PFSK-1 (cell line): ENCODE results near the gene ELMO3.

Experiments used
- FOXP2 ChIP-seq: optimal IDR thresholded peaks from 2 replicates; pipeline ENCODE3; 2011; ENCODE audit warnings: borderline replicate concordance, control low read depth, inconsistent platforms; ENCODE audit not compliant: insufficient read depth; ENCODE audit errors: extremely low read length, extremely low read depth
- POLR2AphosphoS5 ChIP-seq: IDR thresholded peaks from 2 replicates; pipeline ENCODE4 v1.6.1; 2012; ENCODE audit warnings: low read depth, mild to moderate bottlenecking, control low read depth, low read length, moderate library complexity
- REST ChIP-seq, 2 experiments: IDR thresholded peaks; 2 replicates each; pipeline versions ENCODE4 v1.6.1 to v1.8.0; 2011 to 2012; ENCODE audit warnings: low read depth in 2 of 2, low read length in 2 of 2, control low read depth in 1 of 2, inconsistent platforms in 1 of 2, mild to moderate bottlenecking in 1 of 2, moderate library complexity in 1 of 2; ENCODE audit not compliant: insufficient read depth in 1 of 2
- SIN3A ChIP-seq: IDR thresholded peaks from 2 replicates; pipeline ENCODE4 v1.6.1; 2012; ENCODE audit warnings: mild to moderate bottlenecking, low read length, moderate library complexity, borderline replicate concordance; ENCODE audit not compliant: insufficient read depth
- TAF1 ChIP-seq: IDR thresholded peaks from 2 replicates; pipeline ENCODE4 v1.6.1; 2012; ENCODE audit warnings: low read length, control low read depth, borderline replicate concordance; ENCODE audit not compliant: insufficient read depth

The ELMO3 gene

DNA sequence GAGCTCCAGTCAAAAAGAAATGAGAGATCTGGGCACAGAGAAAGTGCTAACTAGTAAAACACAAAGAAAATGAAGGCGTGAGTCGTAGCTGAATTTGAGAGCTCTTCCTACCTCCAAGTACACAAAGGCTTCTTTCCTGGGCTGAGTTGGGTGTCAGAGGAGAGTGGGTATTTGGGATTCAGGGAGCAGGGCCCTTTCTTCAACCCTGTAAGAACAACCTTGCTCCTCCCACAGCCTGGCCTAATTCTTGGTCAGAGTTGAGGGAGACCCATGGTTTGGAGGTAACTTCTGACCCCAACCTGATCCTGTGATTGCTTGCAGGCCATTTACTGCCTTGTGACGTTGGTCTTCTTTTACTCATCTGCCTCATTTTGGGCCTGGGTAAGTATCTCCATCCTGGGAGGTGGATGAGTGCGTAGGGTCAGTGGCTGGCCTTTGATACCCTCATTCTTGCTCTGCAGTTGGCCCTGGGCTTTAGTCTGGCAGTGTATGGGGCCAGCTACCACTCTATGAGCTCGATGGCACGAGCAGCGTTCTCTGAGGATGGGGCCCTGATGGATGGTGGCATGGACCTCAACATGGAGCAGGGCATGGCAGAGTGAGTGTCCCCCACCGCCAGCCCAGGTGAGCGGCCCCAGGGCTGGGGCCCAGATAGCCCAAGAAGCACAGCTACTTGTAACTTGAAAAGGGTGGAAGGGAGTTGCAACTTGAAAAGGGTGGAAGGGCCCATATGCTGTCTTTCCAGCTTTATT is 29.3 kb downstream of the ELMO3 start:
- no peak for TF ChIP-seq SIN3A
- TF ChIP-seq POLR2AphosphoS5, result no peak
- no peak for TF ChIP-seq REST (IDR thresholded peaks at IDR 0.05; ENCODE audit: insufficient read depth in 1 of 2, low read depth in 2 of 2, low read length in 2 of 2)
- TF ChIP-seq TAF1, result no peak
- TF ChIP-seq FOXP2, result no peak

- no peak for TF ChIP-seq POLR2AphosphoS5
- TF ChIP-seq FOXP2, result no peak
- TF ChIP-seq TAF1, result no peak
- TF ChIP-seq REST (IDR thresholded peaks at IDR 0.05; ENCODE audit: insufficient read depth in 1 of 2, low read depth in 2 of 2, low read length in 2 of 2), result no peak
- no peak for TF ChIP-seq SIN3A
Observed at GRCh38 chr16:67228905-67229304, 30.0 kb downstream of the ELMO3 start.

GRCh38 chr16:67229906-67230808 is 31.2 kb downstream of the ELMO3 start:
- TF ChIP-seq REST (IDR thresholded peaks at IDR 0.05; ENCODE audit: insufficient read depth in 1 of 2, low read depth in 2 of 2, low read length in 2 of 2) (no peak), POLR2AphosphoS5 (no peak; the same call in 1 of the 2 replicates), SIN3A (no peak), FOXP2 (no peak), TAF1 (no peak)

GRCh38 chr16:67230809-67231660 is 32.1 kb downstream of the ELMO3 start:
- TF ChIP-seq POLR2AphosphoS5, result no peak
- TF ChIP-seq FOXP2, result no peak
- TF ChIP-seq SIN3A, result no peak
- no peak for TF ChIP-seq REST (IDR thresholded peaks at IDR 0.05; ENCODE audit: insufficient read depth in 1 of 2, low read depth in 2 of 2, low read length in 2 of 2)
- TF ChIP-seq TAF1, result no peak
